ENCODE measurements around the gene NDUFV1.

The NDUFV1 gene

GRCh38 chr11:67648796-67649613 lies 42.3 kb downstream of the NDUFV1 start:
- TF ChIP-seq CTCF (IDR thresholded peaks at IDR 0.05; ENCODE audit: insufficient read depth, low read length, poor library complexity, severe bottlenecking), result peak; percentile 9
- H3K4me3 ChIP-seq (replicated peaks; ENCODE audit: low read depth, low read length), result no peak overlapping the region
- peak; percentile 85 for DNase-seq (ENCODE audit: extremely low read depth, insufficient read length)
- H3K27me3 ChIP-seq (replicated peaks; ENCODE audit: control insufficient read depth, insufficient read depth, low read length), result no peaks in the 10 kb centered on the region
- no peaks in the 10 kb centered on the region for H3K36me3 ChIP-seq (ENCODE audit: control insufficient read depth, insufficient read depth, low read length)

GRCh38 chr11:67649634-67650510 lies 43.1 kb downstream of the NDUFV1 start:
- H3K36me3 ChIP-seq (ENCODE audit: control insufficient read depth, insufficient read depth, low read length), result no peaks in the 10 kb centered on the region
- H3K4me3 ChIP-seq (replicated peaks; ENCODE audit: low read depth, low read length), result peak overlapping the region; percentile 59
- no peaks in the 10 kb centered on the region for H3K27me3 ChIP-seq (replicated peaks; ENCODE audit: control insufficient read depth, insufficient read depth, low read length)
- no peak for TF ChIP-seq CTCF (IDR thresholded peaks at IDR 0.05; ENCODE audit: insufficient read depth, low read length, poor library complexity, severe bottlenecking)
- peak; percentile 82 for DNase-seq (ENCODE audit: extremely low read depth, insufficient read length)

- no peak for TF ChIP-seq CTCF (IDR thresholded peaks at IDR 0.05; ENCODE audit: insufficient read depth, low read length, poor library complexity, severe bottlenecking)
- Histone ChIP-seq H3K36me3 (ENCODE audit: control insufficient read depth, insufficient read depth, low read length) (no peaks in the 10 kb centered on the region), H3K4me3 (replicated peaks; ENCODE audit: low read depth, low read length) (no peak overlapping the region), H3K27me3 (replicated peaks; ENCODE audit: control insufficient read depth, insufficient read depth, low read length) (no peaks in the 10 kb centered on the region)
- peak; percentile 20 for DNase-seq (ENCODE audit: extremely low read depth, insufficient read length)
Observed at GRCh38 chr11:67651976-67652781, 45.4 kb downstream of the NDUFV1 start.

- no peaks in the 10 kb centered on the region for H3K36me3 ChIP-seq (ENCODE audit: control insufficient read depth, insufficient read depth, low read length)
- no peak for DNase-seq (ENCODE audit: extremely low read depth, insufficient read length)
- TF ChIP-seq CTCF (IDR thresholded peaks at IDR 0.05; ENCODE audit: insufficient read depth, low read length, poor library complexity, severe bottlenecking), result no peak
- H3K27me3 ChIP-seq (replicated peaks; ENCODE audit: control insufficient read depth, insufficient read depth, low read length), result no peaks in the 10 kb centered on the region
- H3K4me3 ChIP-seq (replicated peaks; ENCODE audit: low read depth, low read length), result no peak overlapping the region
Observed at GRCh38 chr11:67652965-67653845, 46.5 kb downstream of the NDUFV1 start.

- H3K36me3 ChIP-seq (ENCODE audit: control insufficient read depth, insufficient read depth, low read length), result no peaks in the 10 kb centered on the region
- no peak for DNase-seq (ENCODE audit: extremely low read depth, insufficient read length)
- H3K4me3 ChIP-seq (replicated peaks; ENCODE audit: low read depth, low read length), result no peak overlapping the region
- TF ChIP-seq CTCF (IDR thresholded peaks at IDR 0.05; ENCODE audit: insufficient read depth, low read length, poor library complexity, severe bottlenecking), result no peak
- no peaks in the 10 kb centered on the region for H3K27me3 ChIP-seq (replicated peaks; ENCODE audit: control insufficient read depth, insufficient read depth, low read length)
Observed at GRCh38 chr11:67654225-67654624, 47.5 kb downstream of the NDUFV1 start.
